PC-3 (cell line): ENCODE results near the gene PDIA5. TPM values are rescaled to one million over a fixed set of nuclear protein-coding genes. Genes with fewer than 3 reads are reported as not detected.

Experiments
- ATAC-seq: fragments of 200-7000 bp; cut with Tn5 transposase; 2 replicates; pipeline ENCODE4 v1.9.1; 2020; ENCODE audit warnings: mild to moderate bottlenecking, moderate library complexity
- BruUV-seq: library from RNA; stranded (reverse); fragments of 400-500 nt; replicated peaks from 2 replicates; lab custom pipeline; 2021; lab: Mats Ljungman, UMichigan
- CTCF ChIA-PET: fragments of 300-600 bp; sonication (Branson Sonifier 250); formaldehyde crosslinking; loops from one replicate; lab custom pipeline; 2022; ENCODE audit warnings: antibody characterized with exemption; lab: Charles Lee
- POLR2A ChIA-PET: fragments of 300-600 bp; sonication (Branson Sonifier 250); formaldehyde crosslinking; loops from one replicate; lab custom pipeline; 2022; ENCODE audit warnings: antibody characterized with exemption; ENCODE audit not compliant: unreplicated experiment; lab: Charles Lee
- DNase-seq: peaks from one replicate; pipeline ENCODE4 v3.0.0-alpha.2; 2015
- H2AFZ ChIP-seq: fragments of 300-600 bp; sonication (generic); 2 replicates; pipeline ENCODE4 v1.6.0; 2016; ENCODE audit warnings: antibody characterized with exemption, low read length
- H3F3A ChIP-seq: fragments of 300-600 bp; sonication (generic); one replicate; pipeline ENCODE4 v1.6.0; 2017; ENCODE audit warnings: antibody characterized with exemption, low read length, control low read depth, mild to moderate bottlenecking; ENCODE audit not compliant: unreplicated experiment
- H3K27ac ChIP-seq: fragments of 300-600 bp; sonication (generic); 2 replicates; pipeline ENCODE4 v1.5.1; 2016; ENCODE audit warnings: mild to moderate bottlenecking, low read length
- H3K27me3 ChIP-seq: fragments of 300-600 bp; sonication (generic); 2 replicates; pipeline ENCODE4 v1.6.1; 2016; ENCODE audit warnings: low read length, mixed read lengths
- H3K36me3 ChIP-seq: fragments of 300-600 bp; sonication (generic); 2 replicates; pipeline ENCODE4 v1.6.1; 2016; ENCODE audit warnings: low read depth, mixed run types, low read length, mixed read lengths
- H3K4me1 ChIP-seq: fragments of 300-600 bp; sonication (generic); 2 replicates; pipeline ENCODE4 v1.5.1; 2016; ENCODE audit warnings: low read length; ENCODE audit not compliant: insufficient read depth
- H3K4me2 ChIP-seq: fragments of 300-600 bp; sonication (generic); 2 replicates; pipeline ENCODE4 v1.6.0; 2016; ENCODE audit warnings: low read length
- H3K4me3 ChIP-seq: fragments of 300-600 bp; sonication (generic); 2 replicates; pipeline ENCODE4 v1.5.1; 2016; ENCODE audit warnings: mild to moderate bottlenecking, low read length, mixed read lengths
- H3K79me2 ChIP-seq: fragments of 300-600 bp; sonication (generic); 2 replicates; pipeline ENCODE4 v1.6.1; 2017; ENCODE audit warnings: low read length, mixed read lengths
- H3K9ac ChIP-seq: fragments of 300-600 bp; sonication (generic); 2 replicates; pipeline ENCODE4 v1.6.0; 2016; ENCODE audit warnings: mild to moderate bottlenecking, low read length
- H3K9me2 ChIP-seq: fragments of 300-600 bp; sonication (generic); replicated peaks from 2 replicates; pipeline ENCODE4 v1.6.1; 2016; ENCODE audit warnings: mixed run types, low read length, mixed read lengths
- H3K9me3 ChIP-seq: fragments of 300-600 bp; sonication (generic); 2 replicates; pipeline ENCODE4 v1.6.1; 2016; ENCODE audit warnings: low read length, mixed read lengths
- H4K20me1 ChIP-seq: fragments of 300-600 bp; sonication (generic); 2 replicates; pipeline ENCODE4 v1.6.1; 2016; ENCODE audit warnings: low read length, mixed read lengths
- CTCF ChIP-seq: fragments of 300-600 bp; sonication (generic); conservative IDR thresholded peaks from 2 replicates; pipeline ENCODE4 v1.5.1; 2017; ENCODE audit warnings: antibody characterized with exemption, low read depth, mild to moderate bottlenecking, low read length
- EZH2 ChIP-seq: fragments of 300-600 bp; sonication (generic); IDR thresholded peaks from one replicate; pipeline ENCODE4 v1.6.1; 2017; ENCODE audit warnings: antibody characterized with exemption, mild to moderate bottlenecking, low read length; ENCODE audit not compliant: unreplicated experiment
- EZH2phosphoT487 ChIP-seq: fragments of 300-600 bp; sonication (generic); IDR thresholded peaks from 2 replicates; pipeline ENCODE4 v1.6.1; 2018; ENCODE audit warnings: mild to moderate bottlenecking, antibody characterized with exemption, low read length, borderline replicate concordance
- intact Hi-C: fragments of 100-400 bp; cut with micrococcal nuclease; formaldehyde crosslinking; loops from 2 replicates; pipeline ENCODE4 v1.9.0; 2023
- total RNA-seq: library from RNA; depleted of rRNA; stranded (reverse); fragments of >200 nt; gene quantifications from 2 replicates; pipeline ENCODE4 v1.2.3, GENCODE V29; 2014

Gene PDIA5
- total RNA-seq, 1 experiment from 2014 or later, result 24.6 TPM

- no peak overlapping the region for H3K9ac ChIP-seq
- peaks cover 37% of the 10 kb centered on the region for H3K36me3 ChIP-seq
- H3K27me3 ChIP-seq, result no peaks in the 10 kb centered on the region
- no peaks in the 10 kb centered on the region for H3K9me3 ChIP-seq
- no peak for DNase-seq
- TF ChIP-seq EZH2phosphoT487 (no peak), EZH2 (no peak), CTCF (no peak)
- intact Hi-C loops, result no loop called here
- H2AFZ ChIP-seq, result no peak overlapping the region
- H3K79me2 ChIP-seq, result no peaks in the 10 kb centered on the region
- no TSS peak for BruUV-seq
- no peaks in the 10 kb centered on the region for H4K20me1 ChIP-seq
- H3K4me3 ChIP-seq, result no peak overlapping the region
- H3K9me2 ChIP-seq, result no peaks in the 10 kb centered on the region
- POLR2A ChIA-PET, result no interaction called here
- no peaks in the 10 kb centered on the region for H3F3A ChIP-seq
- no peaks in the 10 kb centered on the region for H3K4me1 ChIP-seq
- CTCF ChIA-PET, result no interaction called here
- H3K4me2 ChIP-seq, result no peak overlapping the region
- no peak for ATAC-seq
- H3K27ac ChIP-seq, result no peak overlapping the region
Observed at GRCh38 chr3:123122057-123122456, 55.2 kb downstream of the PDIA5 start.

- Histone ChIP-seq H3K36me3 (peaks cover 36% of the 10 kb centered on the region), H3K27ac (no peak overlapping the region), H3K4me2 (no peak overlapping the region), H3K9me2 (no peaks in the 10 kb centered on the region), H3K27me3 (no peaks in the 10 kb centered on the region), H3K9me3 (no peaks in the 10 kb centered on the region), H3K4me3 (no peak overlapping the region), H3K9ac (no peak overlapping the region), H2AFZ (no peak overlapping the region), H4K20me1 (no peaks in the 10 kb centered on the region), H3K79me2 (no peaks in the 10 kb centered on the region), H3F3A (no peaks in the 10 kb centered on the region), H3K4me1 (no peaks in the 10 kb centered on the region)
- POLR2A ChIA-PET, result no interaction called here
- no peak for TF ChIP-seq EZH2
- TF ChIP-seq CTCF, result no peak
- TF ChIP-seq EZH2phosphoT487, result no peak
- ATAC-seq, result no peak
- no peak for DNase-seq
- CTCF ChIA-PET, result no interaction called here
- no TSS peak for BruUV-seq
- intact Hi-C loops, result no loop called here
Observed at GRCh38 chr3:123122525-123123315, 55.9 kb downstream of the PDIA5 start.
